Measurements from ENCODE around the gene CCDC158. TPM values are rescaled to one million over a fixed set of nuclear protein-coding genes. Genes with fewer than 3 reads are reported as not detected.
A peak's percentile ranks its signal among the peaks of the same experiment; 100 is the strongest.

CCDC158 gene
- total and polyA plus RNA-seq, 10 donors: 0.02 to 0.24 (median 0.18) TPM; not detected in 4

DNA sequence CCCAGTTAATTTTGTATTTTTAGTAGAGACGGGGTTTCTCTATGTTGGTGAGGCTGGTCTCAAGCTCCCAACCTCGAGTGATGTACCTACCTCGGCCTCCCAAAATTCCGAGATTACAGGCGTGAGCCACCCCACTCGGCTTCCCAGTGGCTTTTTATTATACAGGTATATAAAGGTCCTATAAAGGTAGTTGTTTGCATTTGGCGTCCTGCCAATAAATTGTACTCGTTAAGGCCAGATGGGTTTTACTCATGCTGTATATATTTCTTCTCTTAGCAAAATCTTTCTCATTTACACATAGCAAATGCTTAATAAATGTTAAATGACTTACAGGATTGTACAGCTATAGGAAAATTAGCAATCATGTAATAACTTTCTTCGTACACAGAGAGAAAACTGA lies 20.9 kb upstream of the CCDC158 start:
- no peak overlapping the region for H3K4me3 ChIP-seq
- 81 to 94% (median 88%) methylated on average over 9 of the region's 9 CpGs for WGBS, 5 donors
- intact Hi-C loops (cut with DNase I; ENCODE audit: low total_unique reads): no loop called here
- no peak overlapping the region for H3K27ac ChIP-seq
- H3K4me1 ChIP-seq: no peaks in the 10 kb centered on the region
- no peaks in the 10 kb centered on the region for H3K36me3 ChIP-seq
- no peak for TF ChIP-seq POLR2A (IDR thresholded peaks at IDR 0.05)
- TF ChIP-seq POLR2AphosphoS5 (IDR thresholded peaks at IDR 0.05): no peak
- TF ChIP-seq, protein P1, sequence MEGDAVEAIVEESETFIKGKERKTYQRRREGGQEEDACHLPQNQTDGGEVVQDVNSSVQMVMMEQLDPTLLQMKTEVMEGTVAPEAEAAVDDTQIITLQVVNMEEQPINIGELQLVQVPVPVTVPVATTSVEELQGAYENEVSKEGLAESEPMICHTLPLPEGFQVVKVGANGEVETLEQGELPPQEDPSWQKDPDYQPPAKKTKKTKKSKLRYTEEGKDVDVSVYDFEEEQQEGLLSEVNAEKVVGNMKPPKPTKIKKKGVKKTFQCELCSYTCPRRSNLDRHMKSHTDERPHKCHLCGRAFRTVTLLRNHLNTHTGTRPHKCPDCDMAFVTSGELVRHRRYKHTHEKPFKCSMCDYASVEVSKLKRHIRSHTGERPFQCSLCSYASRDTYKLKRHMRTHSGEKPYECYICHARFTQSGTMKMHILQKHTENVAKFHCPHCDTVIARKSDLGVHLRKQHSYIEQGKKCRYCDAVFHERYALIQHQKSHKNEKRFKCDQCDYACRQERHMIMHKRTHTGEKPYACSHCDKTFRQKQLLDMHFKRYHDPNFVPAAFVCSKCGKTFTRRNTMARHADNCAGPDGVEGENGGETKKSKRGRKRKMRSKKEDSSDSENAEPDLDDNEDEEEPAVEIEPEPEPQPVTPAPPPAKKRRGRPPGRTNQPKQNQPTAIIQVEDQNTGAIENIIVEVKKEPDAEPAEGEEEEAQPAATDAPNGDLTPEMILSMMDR (IDR thresholded peaks at IDR 0.05 in 8 of 11, conservative IDR thresholded peaks at IDR 0.05 in 3 of 11): no peak
- no peaks in the 10 kb centered on the region for H3K9me3 ChIP-seq
- DNase-seq: no peak
- H3K27me3 ChIP-seq (replicated peaks in 1 of 7): no peaks in the 10 kb centered on the region

DNA sequence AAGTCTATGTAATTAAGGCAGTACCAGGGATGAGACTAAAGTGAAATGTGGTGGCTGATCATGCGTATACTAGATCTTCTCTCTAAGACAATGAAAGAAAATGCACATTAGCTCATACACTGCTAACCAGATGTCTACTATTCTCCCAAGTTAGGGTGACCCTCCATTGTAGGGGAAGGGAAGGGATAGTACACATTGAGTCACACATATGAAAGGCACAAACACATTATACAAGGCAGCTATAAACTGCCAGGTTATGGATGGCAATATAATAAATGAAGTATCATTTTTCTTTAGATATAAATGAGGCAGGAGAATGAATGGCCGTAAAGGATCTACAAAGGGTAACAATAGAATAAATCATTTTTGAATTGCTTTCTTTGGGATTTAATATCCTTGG lies 18.6 kb upstream of the CCDC158 start:
- Histone ChIP-seq H3K9me3 (no peaks in the 10 kb centered on the region), H3K36me3 (no peaks in the 10 kb centered on the region), H3K27ac (no peak overlapping the region), H3K4me3 (no peak overlapping the region), H3K27me3 (replicated peaks in 1 of 7) (peaks cover 0 to 18% (median 4%) of the 10 kb centered on the region in 7 donors), H3K4me1 (peaks cover 0 to 14% (median 0%) of the 10 kb centered on the region in 6 donors)
- WGBS, 5 donors: 85 to 99% (median 95%) methylated on average over 2 of the region's 2 CpGs
- TF ChIP-seq POLR2AphosphoS5 (IDR thresholded peaks at IDR 0.05): no peak
- TF ChIP-seq, protein P1 (IDR thresholded peaks at IDR 0.05 in 8 of 11, conservative IDR thresholded peaks at IDR 0.05 in 3 of 11): no peak
- intact Hi-C loops (cut with DNase I; ENCODE audit: low total_unique reads): loop anchor here (10.0 kb wide), 1 partner anchor 765 kb away; no protein-coding TSS in a partner anchor
- no peak for DNase-seq

DNA sequence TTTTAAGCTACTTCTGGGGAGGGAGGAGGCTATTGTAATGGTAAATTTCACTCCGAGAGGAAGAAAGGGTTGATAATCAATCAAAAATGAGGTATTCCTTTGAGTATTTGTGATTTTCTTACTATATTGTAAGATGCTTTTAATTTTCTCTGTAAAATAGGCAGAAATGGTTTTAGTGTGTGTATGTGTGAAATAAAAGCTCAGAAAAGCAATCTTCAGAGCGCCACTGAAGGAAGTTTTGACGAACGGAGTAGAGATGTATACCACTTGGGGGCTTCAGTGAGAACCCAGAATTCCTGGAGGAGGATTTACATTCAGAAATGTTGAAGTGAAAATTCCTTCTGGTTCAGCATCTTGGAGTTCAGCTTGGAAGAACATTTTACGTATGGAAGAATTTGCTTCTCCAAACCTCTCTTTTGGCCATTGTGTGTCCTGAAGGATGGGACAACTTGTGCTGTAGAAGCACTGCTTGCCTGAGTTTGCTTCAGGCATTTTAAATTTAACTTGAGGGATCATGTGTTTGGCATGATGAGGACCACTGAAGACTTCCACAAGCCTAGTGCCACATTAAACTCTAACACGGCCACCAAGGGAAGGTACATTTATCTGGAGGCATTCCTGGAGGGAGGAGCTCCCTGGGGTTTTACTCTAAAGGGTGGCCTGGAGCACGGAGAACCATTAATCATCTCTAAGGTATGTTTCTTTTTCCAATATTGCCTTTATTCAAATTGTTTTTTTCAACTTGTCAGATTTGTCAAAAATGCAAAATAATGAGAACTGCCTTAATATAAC lies 14.8 kb upstream of the CCDC158 start:
- peaks cover 0 to 18% (median 4%) of the 10 kb centered on the region in 7 donors for H3K27me3 ChIP-seq (replicated peaks in 1 of 7)
- TF ChIP-seq POLR2A (IDR thresholded peaks at IDR 0.05) (no peak), POLR2AphosphoS5 (IDR thresholded peaks at IDR 0.05) (no peak)
- TF ChIP-seq, protein P1 (IDR thresholded peaks at IDR 0.05 in 8 of 11, conservative IDR thresholded peaks at IDR 0.05 in 3 of 11): no peak
- H3K4me1 ChIP-seq: peaks cover 0 to 14% (median 0%) of the 10 kb centered on the region in 6 donors
- H3K4me3 ChIP-seq: peak overlapping the region in 3 of 8 donors; percentile 11 to 26 (median 20)
- no peaks in the 10 kb centered on the region for H3K36me3 ChIP-seq
- intact Hi-C loops (cut with DNase I; ENCODE audit: low total_unique reads): loop anchor here (10.0 kb wide), 1 partner anchor 769 kb away; no protein-coding TSS in a partner anchor
- WGBS, 5 donors: 43 to 61% (median 50%) methylated on average over 7 of the region's 7 CpGs
- no peak overlapping the region for H3K27ac ChIP-seq
- H3K9me3 ChIP-seq: no peaks in the 10 kb centered on the region
- DNase-seq: no peak

DNA sequence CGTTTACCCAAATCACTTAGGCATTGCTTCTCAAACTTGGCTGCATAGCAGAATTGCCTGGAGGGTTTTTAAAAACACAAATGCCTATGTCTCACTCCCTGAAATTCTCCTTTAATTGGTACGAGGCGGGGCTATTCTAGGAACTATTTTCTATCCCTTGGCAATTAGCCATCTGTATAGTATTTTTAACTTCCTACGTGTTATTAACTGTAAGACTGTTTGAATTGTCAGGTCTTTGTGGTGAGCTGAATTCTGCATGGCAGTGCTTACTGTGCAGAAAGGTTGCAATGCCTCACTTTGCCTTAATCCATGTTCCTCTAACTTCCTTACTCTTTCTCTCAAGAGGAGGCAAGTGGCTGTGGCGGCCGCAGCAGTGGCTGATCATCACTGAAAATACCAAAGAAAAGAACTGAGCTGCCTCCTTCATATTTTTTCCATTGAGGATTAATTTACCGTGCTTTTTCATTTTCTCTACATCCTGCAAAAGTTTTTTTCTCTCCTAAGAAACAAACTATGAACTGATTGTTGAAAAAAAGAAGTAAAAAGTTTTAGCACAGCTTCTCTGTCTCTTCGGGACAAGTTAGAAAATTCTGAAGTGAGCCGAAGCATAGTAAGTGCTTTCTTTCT lies 14.1 kb upstream of the CCDC158 start, which contains the start of gene SHROOM3:
SHROOM3 (plus strand) TSS at position 329 of the 627 bp plus-strand sequence. CDS start 824 bp downstream, outside the sequence.
- DNase-seq: no peak
- 21 to 32% (median 30%) methylated on average over 9 of the region's 9 CpGs for WGBS, 5 donors
- Histone ChIP-seq H3K36me3 (no peaks in the 10 kb centered on the region), H3K9me3 (no peaks in the 10 kb centered on the region), H3K4me1 (peaks cover 0 to 14% (median 0%) of the 10 kb centered on the region in 6 donors), H3K27ac (no peak within 1 kb of the TSS), H3K27me3 (replicated peaks in 1 of 7) (peaks cover 0 to 22% (median 4%) of the 10 kb centered on the region in 7 donors), H3K4me3 (peak within 1 kb of the TSS in 3 of 8 donors; percentile 11 to 26 (median 20))
- intact Hi-C loops (cut with DNase I; ENCODE audit: low total_unique reads): loop anchor here (10.0 kb wide), 1 partner anchor 770 kb away; no protein-coding TSS in a partner anchor
- TF ChIP-seq POLR2AphosphoS5 (IDR thresholded peaks at IDR 0.05) (no peak), POLR2A (IDR thresholded peaks at IDR 0.05) (no peak)
- TF ChIP-seq, protein P1 (IDR thresholded peaks at IDR 0.05 in 8 of 11, conservative IDR thresholded peaks at IDR 0.05 in 3 of 11): no peak
